Heart right ventricle (tissue), 16 donors: ENCODE results near the gene CMPK2. TPM values are rescaled to one million over a fixed set of nuclear protein-coding genes. Genes with fewer than 3 reads are reported as not detected.

Experiments
- ATAC-seq, 8 donors: fragments of 200-7000 bp; cut with Tn5 transposase; one replicate each; pipeline ENCODE4 v1.9.1; 2020; ENCODE audit warnings: mild to moderate bottlenecking in 8 of 8, moderate library complexity in 8 of 8, moderate number of reproducible peaks in 1 of 8
- DNase-seq, 2 donors: peaks; one replicate each; pipeline ENCODE4 v3.0.0-alpha.2; 2020
- H3K27ac ChIP-seq, 10 donors: fragments of 200-600 bp; sonication (generic) in 2 of 10; one replicate each; pipeline versions ENCODE4 v1.5.0 to v1.8.0; 2020 to 2022; ENCODE audit warnings: mild to moderate bottlenecking in 3 of 10
- H3K27me3 ChIP-seq, 7 donors: fragments of 200-600 bp; one replicate each; pipeline ENCODE4 v1.8.0; 2021 to 2022; ENCODE audit warnings: mild to moderate bottlenecking in 2 of 7
- H3K36me3 ChIP-seq, 9 donors: fragments of 200-600 bp; sonication (generic) in 1 of 9; one replicate each; pipeline versions ENCODE4 v1.5.0 to v1.8.0; 2020 to 2022; ENCODE audit warnings: mild to moderate bottlenecking in 2 of 9
- H3K4me1 ChIP-seq, 9 donors: fragments of 200-600 bp; sonication (generic) in 1 of 9; one replicate each; pipeline versions ENCODE4 v1.5.0 to v1.8.0; 2020 to 2022; ENCODE audit warnings: mild to moderate bottlenecking in 4 of 9
- H3K4me3 ChIP-seq, 10 donors: fragments of 200-600 bp; sonication (generic) in 2 of 10; one replicate each; pipeline versions ENCODE4 v1.5.0 to v1.8.0; 2020 to 2022; ENCODE audit warnings: mild to moderate bottlenecking in 7 of 10, moderate library complexity in 2 of 10
- H3K9me3 ChIP-seq, 11 donors: fragments of 200-600 bp in 10 of 11; sonication (generic) in 2 of 11; one replicate each; pipeline versions ENCODE4 v1.5.0 to v1.8.0; 2013 to 2022; ENCODE audit warnings: mild to moderate bottlenecking in 2 of 11, control low read depth in 1 of 11, moderate library complexity in 1 of 11
- CTCF ChIP-seq, 9 donors: fragments of 200-600 bp; sonication (generic) in 2 of 9; IDR thresholded peaks; one replicate each; pipeline versions ENCODE4 v1.5.0 to v1.8.0; 2021 to 2022; ENCODE audit warnings: antibody characterized with exemption in 9 of 9, mild to moderate bottlenecking in 5 of 9, moderate library complexity in 1 of 9
- WGBS, 2 donors: extraction: QIAGEN DNeasy Blood & Tissue Kit; methylation state at CpG; one replicate each; pipeline ENCODE4 v1.1.7; 2013; ENCODE audit warnings: inconsistent platforms in 1 of 2; 5-methylcytosine and 5-hydroxymethylcytosine counted together
- intact Hi-C, 10 donors: fragments of 100-400 bp; cut with DNase I; formaldehyde crosslinking; loops; one replicate each; pipeline versions ENCODE4 v1.11.1 to v1.14.2; 2022
- polyA plus RNA-seq, 2 donors: library from polyadenylated mRNA; stranded (reverse); fragments of 200-250 nt; gene quantifications; one replicate each; pipeline ENCODE4 v1.2.3, GENCODE V29; 2013
- total RNA-seq, 10 donors: library from RNA; stranded (reverse); fragmentation: NEBNext Ultra II Directional in 3 of 10; extraction: Animal tissue kit (Norgen Biotek cat#: 25700) in 3 of 10; gene quantifications; one replicate each; pipeline versions ENCODE4 v1.2.1 to v1.2.4, GENCODE V29; 2021 to 2023
- donor health status: Arrhythmogenic right ventricular cardiomyopathy.
- donor health status: ischemic (EF 13 %, LVEDD 7.1; RV severe dilation, severe dysfunction).
- donor health status: healthy with polysubstance abuse.
- donor health status: DM: no; HTN: yes; CAD: no.
- donor health status: DM: no; HTN: no; CAD: no.
- donor health status: ischemic (EF 25% LVEDD 6.9; RV normal size, moderate dysfunction).
- donor health status: ischemic (EF 25% LVEDD 5.7; RV mildly dilated, moderate dysfunction).
- donor health status: healthy.
- donor health status: DM: yes; HTN: yes; CAD: no.
- donor health status: Ischemic cardiomyopathy.
- donor health status: ischemic (EF 35%, LVEDD 5.7; RV mildly dilated, moderate dysfunction).
- donor health status: nonischemic (EF 11% LVEDD 7.7; RV severe dilation, severe dysfunction).
- donor health status: DM: yes; HTN: yes; CAD: no.
- donor health status: PGD.
- donor health status: ischemic (EF 29% LVEDD 5.4; RV normal size, mild dysfunction).
- donor health status: nonischemic (EF 23%, LVEDD 6.1; RV moderate dilation, normal function).

The CMPK2 gene
- total and polyA plus RNA-seq, 12 donors, result 2.4 to 21.4 (median 5.7) TPM

- Histone ChIP-seq H3K36me3 (peaks cover 0 to 53% (median 37%) of the 10 kb centered on the region in 9 donors), H3K27ac (no peak overlapping the region), H3K4me1 (no peaks in the 10 kb centered on the region), H3K27me3 (no peaks in the 10 kb centered on the region), H3K9me3 (peaks cover 0 to 100% (median 82%) of the 10 kb centered on the region in 11 donors), H3K4me3 (no peak overlapping the region)
- DNase-seq (no peak), ATAC-seq (no peak)
- no peak for TF ChIP-seq CTCF (IDR thresholded peaks at IDR 0.05)
- intact Hi-C loops, result no loop called here
- 66 to 78% methylated on average over 3 of the region's 3 CpGs for WGBS, 2 donors
Observed at GRCh38 chr2:6845312-6845711, 20.4 kb downstream of the CMPK2 start.

GRCh38 chr2:6841537-6842287 is 24.0 kb downstream of the CMPK2 start:
- 90 to 91% methylated on average over 2 of the region's 2 CpGs for WGBS, 2 donors
- Histone ChIP-seq H3K36me3 (peaks cover 0 to 18% (median 5%) of the 10 kb centered on the region in 9 donors), H3K27ac (no peak overlapping the region), H3K4me1 (no peaks in the 10 kb centered on the region), H3K27me3 (no peaks in the 10 kb centered on the region), H3K9me3 (peaks cover 0 to 77% (median 49%) of the 10 kb centered on the region in 11 donors), H3K4me3 (no peak overlapping the region)
- intact Hi-C loops, result no loop called here
- DNase-seq (no peak), ATAC-seq (no peak)
- no peak for TF ChIP-seq CTCF (IDR thresholded peaks at IDR 0.05)

GRCh38 chr2:6838673-6839319 is 26.9 kb downstream of the CMPK2 start:
- ATAC-seq (no peak), DNase-seq (no peak)
- Histone ChIP-seq H3K9me3 (peaks cover 0 to 69% (median 20%) of the 10 kb centered on the region in 11 donors), H3K4me1 (no peaks in the 10 kb centered on the region), H3K36me3 (peaks cover 0 to 4% (median 0%) of the 10 kb centered on the region in 9 donors), H3K27ac (no peak overlapping the region), H3K27me3 (no peaks in the 10 kb centered on the region), H3K4me3 (no peak overlapping the region)
- no peak for TF ChIP-seq CTCF (IDR thresholded peaks at IDR 0.05)
- intact Hi-C loops, result no loop called here
- 95% methylated on average over 4 of the region's 4 CpGs for WGBS, 2 donors

- ATAC-seq (no peak), DNase-seq (no peak)
- peaks cover 0 to 57% (median 12%) of the 10 kb centered on the region in 11 donors for H3K9me3 ChIP-seq
- peaks cover 0 to 4% (median 0%) of the 10 kb centered on the region in 9 donors for H3K36me3 ChIP-seq
- intact Hi-C loops, result no loop called here
- no peaks in the 10 kb centered on the region for H3K4me1 ChIP-seq
- H3K27me3 ChIP-seq, result no peaks in the 10 kb centered on the region
- TF ChIP-seq CTCF (IDR thresholded peaks at IDR 0.05), result no peak
- H3K4me3 ChIP-seq, result no peak overlapping the region
- H3K27ac ChIP-seq, result no peak overlapping the region
Observed at GRCh38 chr2:6835467-6835866, 30.2 kb downstream of the CMPK2 start.
